ENCODE measurements around the gene CC2D1A. TPM values are rescaled to one million over a fixed set of nuclear protein-coding genes. Genes with fewer than 3 reads are reported as not detected.

Gene CC2D1A
- total RNA-seq (ENCODE audit: insufficient read depth, low replicate concordance) = 0.96 TPM

DNA sequence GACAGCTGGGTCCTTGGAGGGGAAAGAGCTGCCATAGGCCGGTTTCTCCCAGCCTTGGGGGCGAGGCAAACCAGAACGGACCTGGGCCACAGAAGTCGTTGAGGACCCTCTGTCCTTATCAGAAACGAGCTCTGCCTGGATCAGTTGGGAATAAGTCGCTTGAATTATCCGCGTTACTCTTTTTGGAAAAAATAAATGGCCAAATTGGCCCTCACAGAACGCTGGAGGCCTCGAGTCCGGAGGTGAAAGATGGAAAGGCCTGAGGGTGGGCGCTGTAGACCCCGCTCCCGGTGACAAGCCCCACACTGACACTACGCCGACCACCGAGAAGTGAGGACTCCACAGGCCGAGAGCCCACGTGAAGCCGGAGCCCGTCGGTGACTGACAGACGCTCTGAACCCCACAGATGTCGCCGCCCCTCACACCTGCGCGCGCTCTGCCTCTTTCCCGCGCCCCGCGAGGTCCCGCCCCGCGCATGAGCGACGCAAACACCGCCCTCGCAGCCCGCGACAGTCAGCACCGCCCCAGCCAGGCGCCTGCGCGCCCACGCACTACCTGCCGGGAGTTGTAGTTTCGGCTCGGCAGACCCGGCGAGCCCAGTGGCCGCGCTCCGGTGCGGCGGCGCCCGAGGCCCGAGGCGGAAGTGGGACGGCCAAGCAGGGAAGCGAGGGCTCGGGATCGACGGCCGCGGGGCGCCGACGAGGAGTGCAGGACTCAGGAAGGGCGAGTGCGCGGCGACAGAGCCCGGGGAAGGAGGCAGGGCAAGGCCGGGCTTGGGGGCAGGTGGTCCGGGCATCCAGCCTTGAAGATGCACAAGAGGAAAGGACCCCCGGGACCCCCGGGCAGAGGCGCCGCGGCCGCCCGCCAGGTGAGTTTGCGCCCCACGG is at the start of gene CC2D1A, which contains the start of gene BRME1:
TSS of gene CC2D1A (plus strand) at position 568 of the 887 bp plus-strand sequence. CDS start at position 809, 241 bp downstream.
TSS of gene BRME1 (minus strand) at position 484 of the 887 bp plus-strand sequence. CDS start 1,225 bp downstream, outside the sequence.
- DNase-seq (ENCODE audit: low spot score) = peak; percentile 90

DNA sequence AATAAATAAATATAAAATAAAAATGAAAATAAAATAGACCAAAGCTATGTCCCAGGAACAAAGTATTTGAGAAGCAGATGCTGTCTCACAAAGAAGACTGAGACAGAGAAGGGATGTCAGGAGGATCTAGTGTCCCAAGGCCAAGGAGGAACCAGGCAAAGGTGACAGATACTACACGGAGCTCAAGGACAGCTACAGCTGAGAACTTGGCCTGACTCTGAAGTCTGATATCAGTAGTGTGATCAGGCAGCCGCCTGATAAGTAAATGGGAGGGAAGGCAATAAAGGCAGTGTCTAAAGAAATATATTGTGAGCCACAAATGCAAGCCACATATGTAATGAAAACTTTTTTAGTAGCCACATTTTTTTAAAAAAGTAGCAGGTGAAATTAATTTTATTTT is 49.5 kb upstream of the CC2D1A start:
- DNase-seq (ENCODE audit: low spot score) = no peak

DNA sequence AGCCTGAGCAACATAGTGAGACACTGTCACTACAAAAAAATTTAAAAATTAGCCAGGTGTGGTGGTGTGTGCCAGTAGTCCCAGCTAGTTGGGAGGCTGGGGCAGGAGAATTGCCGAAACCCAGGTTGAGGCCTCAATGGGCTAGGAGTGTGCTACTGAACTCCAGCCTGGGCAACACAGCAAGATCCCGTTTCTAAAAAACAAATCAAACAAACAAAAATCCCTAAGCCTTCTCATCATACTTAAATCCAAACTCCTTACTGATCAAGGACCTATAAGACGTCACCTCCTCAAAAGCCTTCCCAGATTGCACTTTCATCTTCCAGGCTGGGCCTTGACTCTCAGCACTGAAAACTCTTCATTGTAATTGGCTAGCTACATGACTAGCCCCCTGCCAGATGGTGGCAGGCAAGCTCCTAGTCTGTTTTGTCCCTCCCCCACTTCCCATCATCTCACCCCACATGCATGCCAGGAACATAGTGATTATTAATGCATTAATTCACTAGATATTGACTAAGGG is 46.6 kb upstream of the CC2D1A start:
- DNase-seq (ENCODE audit: low spot score) = no peak

DNA sequence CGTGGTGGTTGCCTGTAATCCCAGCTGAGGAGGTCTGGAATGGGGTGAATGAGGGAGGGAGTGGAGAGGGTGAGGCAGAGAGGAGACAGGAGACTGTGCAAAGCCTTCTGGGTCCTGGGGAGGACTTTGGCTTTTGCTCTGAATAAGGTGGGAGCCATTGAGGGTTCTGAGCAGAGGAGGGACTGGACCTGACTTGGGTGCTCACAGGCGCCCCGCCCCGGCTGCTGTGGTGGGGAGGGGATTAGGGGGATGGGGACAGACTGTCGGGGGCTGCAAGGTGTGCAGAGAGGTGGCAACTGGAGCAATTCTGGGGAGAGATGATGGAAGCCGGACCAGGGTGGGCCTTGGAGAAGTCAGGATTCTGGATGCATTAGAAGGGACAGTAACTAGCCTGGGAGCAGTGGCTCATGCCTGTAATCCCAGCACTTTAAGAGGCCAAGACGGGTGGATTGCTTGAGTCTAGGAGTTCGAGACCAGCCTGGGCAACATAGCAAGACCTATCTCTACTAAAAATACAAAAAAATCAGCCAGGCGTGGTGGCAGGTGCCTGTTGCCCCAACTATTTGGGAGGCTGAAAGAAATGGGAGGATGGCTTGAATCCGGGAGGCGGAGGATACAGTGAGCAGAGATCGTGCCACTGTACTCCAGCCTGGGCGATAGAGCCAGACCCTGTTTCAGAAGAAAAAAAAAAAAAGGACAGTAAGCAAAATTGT is 45.2 kb upstream of the CC2D1A start:
- no peak for DNase-seq (ENCODE audit: low spot score)

DNA sequence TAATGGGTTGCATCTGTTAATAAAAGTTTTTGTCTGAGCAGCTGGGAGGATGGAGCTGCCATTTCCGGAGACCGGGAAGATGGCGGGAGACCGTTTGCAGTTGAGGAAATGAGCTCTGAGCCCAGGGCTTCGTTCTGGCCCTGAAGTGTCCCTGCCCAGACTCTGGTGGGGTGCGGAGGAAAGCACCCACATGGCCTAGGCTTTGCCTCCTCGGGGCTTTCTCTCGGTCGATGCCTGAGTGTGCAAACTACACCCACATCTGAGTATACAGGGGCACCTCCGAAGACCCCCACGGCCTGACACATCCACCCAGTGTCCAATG is 44.6 kb upstream of the CC2D1A start:
- DNase-seq (ENCODE audit: low spot score) = no peak

DNA sequence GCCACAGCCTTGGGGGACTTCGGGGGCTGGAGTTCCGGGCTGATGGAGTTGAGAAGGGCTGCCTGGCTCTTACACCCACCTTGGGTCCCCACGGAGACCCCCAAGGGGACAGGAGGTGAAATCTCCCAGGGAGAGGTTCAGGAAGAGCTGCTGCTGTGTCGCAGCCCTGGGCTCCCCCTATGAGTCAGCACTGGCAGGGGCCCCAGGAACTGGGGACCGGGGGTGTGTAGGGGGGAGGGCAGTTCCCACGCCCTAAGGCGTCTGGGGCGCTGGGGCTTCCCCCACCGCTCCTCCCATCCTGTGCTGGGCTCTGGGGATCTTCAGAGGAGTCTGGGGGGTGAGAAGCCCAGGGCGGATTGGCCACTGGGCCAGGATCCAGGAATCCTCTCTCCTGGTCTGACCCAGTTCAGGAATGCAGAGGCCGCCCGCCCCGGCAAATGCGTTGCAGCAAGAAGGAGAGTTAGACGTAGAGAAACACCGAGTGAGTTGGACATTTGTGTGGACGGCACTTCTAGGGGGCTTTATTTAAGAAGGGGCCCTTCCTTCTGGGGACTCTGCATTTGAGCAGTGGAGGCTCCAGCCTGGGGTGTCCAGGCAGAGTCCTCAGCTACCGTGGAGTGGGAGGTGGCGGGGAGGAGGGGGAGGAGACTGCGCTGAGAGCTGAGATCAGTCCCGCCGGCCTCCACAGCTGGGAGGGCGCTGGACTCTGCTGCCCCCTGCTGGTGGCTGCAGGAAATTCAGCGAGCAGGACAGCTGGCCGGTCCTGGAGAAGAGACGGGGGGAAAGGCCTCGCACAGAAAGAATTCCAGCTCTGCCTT is 44.1 kb upstream of the CC2D1A start:
- peak; percentile 96 for DNase-seq (ENCODE audit: low spot score)

DNA sequence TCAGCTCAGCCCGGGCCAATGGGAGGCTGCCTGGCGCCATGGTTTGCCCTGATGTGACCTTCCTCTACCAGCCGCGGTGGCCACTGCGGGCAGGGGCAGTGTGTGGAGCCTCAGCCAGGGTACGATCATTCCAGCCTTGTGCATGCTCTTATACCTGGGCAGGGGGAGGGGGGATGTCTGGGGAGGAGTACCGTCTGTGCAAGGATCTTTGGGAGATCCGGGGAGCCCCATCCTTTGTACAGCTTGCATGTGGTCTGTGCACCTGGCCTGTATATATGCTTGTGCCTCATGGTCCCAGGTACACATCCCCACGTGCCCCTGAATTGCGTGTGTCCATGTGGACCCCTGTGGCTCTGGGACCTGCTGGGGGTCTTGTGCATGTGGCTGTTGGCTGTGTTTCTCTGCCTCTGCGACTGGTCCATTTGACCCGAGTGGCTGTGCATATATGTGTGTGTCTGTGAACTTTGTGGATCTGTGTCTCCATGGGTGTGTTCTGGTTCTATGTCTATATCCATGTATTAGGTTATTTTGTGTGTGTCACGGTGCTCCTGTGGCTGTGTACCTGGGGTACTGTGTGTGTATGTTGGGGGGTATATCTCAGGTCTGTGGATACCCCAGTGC is 41.8 kb upstream of the CC2D1A start:
- DNase-seq (ENCODE audit: low spot score) = no peak

DNA sequence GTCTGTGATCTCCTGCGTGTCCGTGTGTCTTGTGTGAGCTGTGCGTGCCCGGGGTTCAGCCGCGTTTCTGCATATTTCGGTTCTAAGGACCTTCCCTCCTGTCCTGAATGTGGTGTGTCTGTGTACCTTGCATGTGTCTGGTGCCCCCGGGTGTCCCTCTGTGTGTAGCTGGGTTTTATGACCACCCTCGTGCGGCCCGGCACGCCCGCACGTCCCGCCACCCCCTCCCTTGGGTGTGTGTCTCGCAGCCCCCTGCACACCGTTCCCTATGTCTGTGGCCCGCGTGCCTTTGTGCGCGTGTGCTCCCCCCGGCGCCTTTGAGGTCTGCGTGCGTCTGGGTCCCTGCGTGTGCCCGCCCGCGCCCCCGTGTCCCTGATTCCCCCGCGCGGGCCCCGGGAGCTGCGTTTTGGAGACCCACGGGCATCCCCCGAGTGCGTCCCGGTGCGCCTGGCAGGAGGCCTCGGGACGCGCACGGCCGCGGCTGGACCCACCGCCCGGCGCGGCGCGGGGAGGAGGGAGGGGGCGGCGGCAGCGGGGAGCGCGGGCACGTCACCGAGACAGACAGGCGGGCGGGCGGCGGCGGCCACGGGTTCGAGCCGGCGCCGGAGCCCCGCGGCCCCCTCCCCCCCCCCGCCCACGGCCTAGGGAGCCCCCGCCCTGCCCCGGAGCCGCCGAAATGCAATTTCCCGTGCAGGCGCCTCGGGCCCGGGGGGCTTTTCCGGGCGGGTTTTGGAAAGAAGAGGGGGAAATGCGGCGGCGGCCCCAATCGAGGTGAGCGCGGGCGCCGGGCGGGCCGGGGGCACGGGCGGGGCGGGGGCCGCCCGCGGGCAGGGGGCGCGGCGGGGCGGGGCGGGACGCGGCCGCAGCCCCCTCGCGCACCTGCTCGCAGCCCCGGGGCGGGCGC is 41.1 kb upstream of the CC2D1A start:
- no peak for DNase-seq (ENCODE audit: low spot score)

DNA sequence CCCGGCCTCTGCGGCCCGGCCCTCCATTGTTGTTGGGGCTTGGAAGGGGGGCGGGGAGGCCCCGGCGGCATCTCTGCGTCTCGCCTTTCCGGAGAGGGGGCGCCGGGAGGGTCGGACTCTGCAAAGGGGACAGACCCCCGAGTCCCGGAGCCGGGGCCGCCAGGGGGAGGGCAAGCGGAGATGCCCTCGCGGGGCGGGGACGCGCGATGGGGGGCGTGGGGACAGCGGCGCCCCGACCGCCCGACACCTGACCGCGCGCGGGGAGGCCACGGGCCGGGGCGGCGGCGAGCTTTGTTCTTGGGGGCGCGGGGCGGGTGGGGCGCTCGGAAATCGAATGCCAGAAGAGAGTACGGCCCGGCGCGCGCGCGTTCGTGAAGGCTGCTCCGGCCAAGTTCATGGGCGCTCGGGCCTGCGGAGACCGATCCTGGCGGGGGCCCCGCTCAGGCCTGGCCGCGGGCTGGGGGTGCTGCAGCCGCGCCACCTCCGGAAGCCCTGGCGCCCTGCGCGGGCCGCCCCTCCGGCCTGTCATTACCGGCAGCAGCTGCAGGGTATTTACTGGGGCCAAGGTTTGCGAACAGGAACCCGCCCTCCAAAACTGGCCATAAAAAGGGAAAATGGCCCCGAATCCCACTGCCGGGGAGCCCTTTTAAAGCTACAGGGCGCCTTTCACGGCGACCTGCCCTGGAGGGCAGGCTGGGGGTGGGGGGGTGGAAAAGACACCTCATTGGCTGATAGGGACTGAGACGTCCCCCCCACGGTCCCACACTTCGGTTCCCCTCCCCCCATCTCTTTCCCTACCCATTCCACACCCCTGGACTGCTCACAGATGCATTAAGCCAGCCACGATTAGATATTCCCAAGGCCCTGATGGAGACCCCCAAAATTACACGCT is 40.2 kb upstream of the CC2D1A start:
- DNase-seq (ENCODE audit: low spot score) = no peak

DNA sequence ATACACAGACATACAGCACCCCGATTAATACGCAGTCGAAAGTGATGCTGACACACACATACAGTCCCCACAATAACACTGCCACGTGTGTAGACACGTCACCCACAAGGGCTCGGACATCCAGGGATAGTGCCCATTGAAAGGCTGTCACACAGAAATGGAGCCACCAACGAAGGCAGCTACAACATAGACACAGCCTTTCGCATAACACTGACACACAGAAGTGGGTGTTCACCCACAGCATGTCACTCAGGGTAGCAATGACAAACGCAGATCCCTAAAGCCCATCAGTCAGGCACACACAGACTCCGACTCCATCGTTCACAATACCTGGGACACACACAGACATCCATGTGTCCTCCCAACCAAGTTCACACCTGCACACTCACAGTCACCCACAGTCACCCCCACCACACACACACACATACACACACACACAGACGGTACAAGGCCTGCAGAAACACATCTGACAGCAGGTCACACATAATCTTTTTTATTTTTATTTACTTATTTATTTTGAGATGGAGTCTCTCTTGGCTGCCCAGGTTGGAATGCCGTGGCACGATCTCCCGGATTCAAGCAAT is 39.4 kb upstream of the CC2D1A start:
- DNase-seq (ENCODE audit: low spot score) = no peak

DNA sequence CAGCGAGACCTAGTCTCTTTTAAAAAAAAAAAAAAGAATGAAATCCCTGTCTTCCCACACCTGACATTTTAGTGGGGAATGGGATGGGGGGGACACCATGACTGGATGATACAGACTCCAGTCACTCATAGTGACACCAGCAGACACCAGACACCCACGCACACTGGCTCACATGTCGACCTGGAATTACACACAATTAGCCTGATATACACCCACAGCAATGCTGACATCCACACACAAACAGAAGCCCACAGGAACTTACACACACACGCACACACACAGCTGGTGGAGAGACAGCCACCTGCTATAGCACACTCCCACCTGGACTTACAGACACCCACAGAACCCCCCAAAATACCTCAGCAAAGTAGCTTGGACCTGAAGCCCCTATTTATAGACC is 37.3 kb upstream of the CC2D1A start:
- no peak for DNase-seq (ENCODE audit: low spot score)

DNA sequence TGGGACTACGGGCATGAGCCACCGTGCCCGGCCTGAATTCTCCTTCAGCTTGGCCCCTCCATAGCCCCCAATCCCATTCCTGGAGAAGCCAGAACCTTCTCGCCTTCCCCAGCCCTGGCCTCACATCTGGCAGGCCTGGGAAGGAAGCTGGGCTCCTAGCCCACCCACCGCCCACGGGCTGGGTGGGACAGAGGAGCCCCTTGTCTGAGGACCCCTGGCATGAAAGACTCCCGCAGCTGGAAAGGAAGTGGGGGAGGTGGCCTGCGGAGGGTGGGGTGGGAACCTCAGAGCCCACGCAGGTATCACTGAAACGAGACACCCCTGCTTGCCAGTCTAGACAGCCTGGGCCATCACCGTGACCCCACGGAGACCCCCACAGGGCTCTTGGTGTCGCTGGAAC is 36.7 kb upstream of the CC2D1A start:
- no peak for DNase-seq (ENCODE audit: low spot score)

DNA sequence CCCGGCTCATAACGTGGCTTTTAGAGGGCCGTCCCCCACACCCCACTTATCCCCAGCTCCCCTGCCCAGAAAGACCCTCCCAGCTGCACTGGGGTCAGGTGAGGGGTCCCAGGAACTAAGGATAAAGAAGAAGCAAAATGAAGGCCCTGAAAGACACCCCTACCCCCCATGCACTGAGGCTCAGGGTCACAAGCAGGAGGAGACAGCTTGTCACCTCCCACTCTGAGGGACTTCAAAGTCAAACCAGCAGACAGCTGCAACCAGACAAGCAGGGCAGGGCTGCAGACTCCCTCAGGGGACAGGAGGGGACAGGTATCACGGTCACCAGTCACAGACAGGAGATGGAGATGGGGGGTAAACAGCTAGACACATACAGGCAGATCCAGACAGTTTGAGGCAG is 35.1 kb upstream of the CC2D1A start:
- DNase-seq (ENCODE audit: low spot score) = no peak

DNA sequence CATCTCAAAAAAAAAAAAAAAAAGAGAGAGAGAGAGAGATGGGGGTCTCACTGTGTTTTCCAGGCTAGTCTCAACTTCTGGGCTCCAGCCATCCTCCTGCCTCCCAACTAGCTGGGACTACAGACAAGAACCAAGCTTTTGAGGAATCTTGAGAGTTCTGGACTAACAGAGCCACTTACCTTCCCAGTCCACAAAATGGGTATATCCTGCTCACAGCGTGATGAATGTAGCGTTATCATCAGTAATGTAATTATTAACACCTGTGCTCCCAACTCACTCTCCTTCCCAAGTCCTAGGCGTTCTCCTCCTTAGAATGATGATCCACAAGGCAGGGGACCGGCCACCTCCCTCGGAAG is 33.7 kb upstream of the CC2D1A start:
- DNase-seq (ENCODE audit: low spot score) = no peak

DNA sequence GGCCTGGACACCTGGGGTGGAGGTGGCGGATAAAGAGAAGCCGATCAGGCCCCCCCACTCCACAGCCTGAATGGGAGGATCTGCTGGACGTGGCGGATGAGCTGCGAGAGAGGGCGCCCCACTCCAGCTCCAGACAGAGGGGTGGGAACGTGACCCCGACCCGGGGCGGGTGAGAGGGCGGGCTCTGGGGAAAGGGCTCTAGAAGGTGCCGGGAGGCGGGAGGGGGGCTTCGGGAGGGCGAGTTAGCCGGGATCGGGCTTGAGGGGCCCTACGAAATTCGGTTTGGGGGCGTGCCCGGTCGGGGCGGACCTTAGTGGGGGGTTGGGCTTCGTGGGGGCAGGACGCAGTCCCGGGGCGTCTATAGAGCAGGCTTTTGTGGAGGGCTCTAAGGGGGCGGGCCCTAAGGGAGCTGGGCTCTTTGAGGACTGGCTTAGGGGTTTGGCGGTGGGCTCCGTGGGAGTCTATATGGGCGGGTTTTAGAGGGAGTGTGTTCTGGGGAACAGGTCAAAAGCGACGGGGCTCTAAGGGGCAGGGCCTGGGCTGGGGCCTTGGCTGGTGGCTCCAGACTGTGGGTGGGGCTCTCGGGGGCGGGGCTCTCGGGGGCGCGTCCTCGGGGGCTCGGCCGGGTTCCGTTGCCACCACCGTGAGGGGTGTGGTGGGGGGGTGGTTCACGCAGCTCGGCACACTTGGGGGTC is 33.2 kb upstream of the CC2D1A start:
- DNase-seq (ENCODE audit: low spot score) = no peak

DNA sequence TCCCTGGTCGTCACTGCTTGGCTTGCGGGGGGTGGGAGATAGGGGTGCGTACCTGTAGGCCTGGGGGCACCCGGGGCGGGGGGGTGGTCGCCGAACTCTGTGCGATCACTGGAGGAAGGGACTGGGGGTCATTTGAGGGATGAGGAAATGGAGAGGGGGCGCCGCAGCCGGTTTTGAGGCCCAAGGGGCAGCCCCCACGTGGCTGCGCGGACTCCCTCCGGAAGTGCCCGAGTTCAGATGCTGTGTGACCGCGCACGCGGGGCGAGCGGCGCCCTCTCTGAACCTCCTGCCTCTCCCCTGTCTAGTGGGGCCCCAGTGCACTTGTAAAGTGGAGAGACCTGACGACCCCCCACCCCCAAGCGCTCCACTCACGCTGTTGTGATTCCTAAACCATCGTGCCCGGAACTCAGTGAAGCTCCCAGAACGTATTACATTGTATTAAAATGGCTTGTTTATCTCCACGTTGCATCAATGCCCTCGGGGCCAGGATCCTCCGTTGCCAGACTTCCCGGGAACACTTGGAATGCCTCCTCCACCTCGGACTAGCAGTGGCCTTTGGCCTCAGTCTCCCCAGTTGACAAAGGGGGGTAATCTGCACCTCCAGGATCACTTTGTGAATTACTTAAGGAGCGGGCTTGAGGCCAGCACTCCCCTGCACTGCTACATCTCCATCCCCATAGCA is 32.0 kb upstream of the CC2D1A start:
- DNase-seq (ENCODE audit: low spot score) = no peak

DNA sequence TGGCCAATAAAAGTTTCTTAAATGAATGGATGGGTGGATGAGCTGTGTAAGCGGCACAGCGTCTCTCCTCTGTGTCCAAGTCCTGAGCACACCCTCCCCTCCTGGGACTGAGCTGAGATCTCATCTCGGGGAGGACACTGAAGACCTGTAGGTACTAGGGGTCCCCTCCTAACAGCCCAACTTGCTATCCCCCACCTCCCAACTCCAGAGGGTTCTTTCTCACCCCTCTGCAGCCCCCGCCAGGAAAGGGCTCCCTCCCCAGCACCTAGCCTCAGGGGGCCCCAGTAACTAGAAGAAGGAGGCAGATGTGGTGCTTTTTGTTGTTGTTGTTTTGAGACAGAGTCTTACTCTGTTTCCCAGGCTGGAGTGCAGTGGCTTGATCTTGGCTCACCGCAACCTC is 30.2 kb upstream of the CC2D1A start:
- DNase-seq (ENCODE audit: low spot score) = no peak

DNA sequence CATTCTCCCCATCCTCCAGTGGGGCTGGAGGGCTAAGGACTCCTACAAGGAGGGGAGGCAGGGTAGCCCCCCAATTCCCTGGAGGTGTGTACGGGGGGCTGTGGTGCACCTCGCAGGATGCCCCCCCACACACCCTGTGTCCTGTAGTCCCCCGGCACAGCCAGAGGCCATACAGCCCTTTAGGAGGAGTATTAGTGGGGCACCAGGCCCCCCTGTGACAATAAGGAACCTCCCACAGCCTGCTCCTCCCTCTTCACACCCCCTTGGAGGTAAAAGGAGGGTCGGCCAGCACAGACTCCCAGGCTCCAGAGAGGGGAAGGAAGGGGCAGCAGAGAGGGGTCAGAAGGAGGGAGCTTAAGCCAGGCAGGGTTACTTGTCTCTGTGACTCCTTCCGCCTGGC is 29.2 kb upstream of the CC2D1A start, which contains the start of gene NANOS3:
TSS of gene NANOS3 (plus strand) at position 301 of the 400 bp plus-strand sequence. CDS start 115 bp downstream, outside the sequence.
- no peak for DNase-seq (ENCODE audit: low spot score)

Data from umbilical cord (tissue), 2 donors.